Spleen (tissue), 11 donors: ENCODE results near the gene MISP. TPM values are rescaled to one million over a fixed set of nuclear protein-coding genes. Genes with fewer than 3 reads are reported as not detected.
A peak's percentile ranks its signal among the peaks of the same experiment; 100 is the strongest.

Source experiments
- DNase-seq: peaks from one replicate; pipeline ENCODE4 v3.0.0-alpha.2; 2020
- H3K27ac ChIP-seq, 8 donors: fragments of 200-600 bp; sonication (generic) in 7 of 8; 1 replicate in 4 of 8; 2 replicates in 4 of 8; pipeline versions ENCODE4 v1.5.0 to v1.8.0; 2016 to 2021; ENCODE audit warnings: inconsistent platforms in 4 of 8, mild to moderate bottlenecking in 4 of 8, moderate library complexity in 1 of 8
- H3K27me3 ChIP-seq, 7 donors: fragments of 200-600 bp; sonication (generic) in 6 of 7; replicated peaks in 1 of 7; 1 replicate in 4 of 7; 2 replicates in 3 of 7; pipeline versions ENCODE4 v1.5.0 to v1.8.0; 2016 to 2021; ENCODE audit warnings: inconsistent platforms in 3 of 7, mild to moderate bottlenecking in 1 of 7
- H3K36me3 ChIP-seq, 6 donors: fragments of 200-600 bp; sonication (generic) in 5 of 6; 1 replicate in 4 of 6; 2 replicates in 2 of 6; pipeline versions ENCODE4 v1.5.0 to v1.8.0; 2016 to 2021; ENCODE audit warnings: inconsistent platforms in 2 of 6
- H3K4me1 ChIP-seq, 6 donors: fragments of 200-600 bp; sonication (generic) in 5 of 6; 1 replicate in 3 of 6; 2 replicates in 3 of 6; pipeline versions ENCODE4 v1.5.0 to v1.8.0; 2016 to 2021; ENCODE audit warnings: inconsistent platforms in 3 of 6
- H3K4me3 ChIP-seq, 8 donors: fragments of 200-600 bp; sonication (generic) in 7 of 8; 1 replicate in 4 of 8; 2 replicates in 4 of 8; pipeline versions ENCODE4 v1.5.0 to v1.8.0; 2016 to 2021; ENCODE audit warnings: inconsistent platforms in 4 of 8, mild to moderate bottlenecking in 4 of 8, moderate library complexity in 2 of 8
- H3K9me3 ChIP-seq, 8 donors: fragments of 200-600 bp; sonication (generic) in 7 of 8; 1 replicate in 4 of 8; 2 replicates in 4 of 8; pipeline versions ENCODE4 v1.5.0 to v1.8.0; 2016 to 2021; ENCODE audit warnings: inconsistent platforms in 4 of 8
- POLR2A ChIP-seq, 3 donors: fragments of 450-650 bp; IDR thresholded peaks; one replicate each; pipeline ENCODE4 v1.5.1; 2017; ENCODE audit warnings: antibody characterized with exemption in 3 of 3, mild to moderate bottlenecking in 1 of 3
- POLR2AphosphoS5 ChIP-seq, 3 donors: sonication (generic); formaldehyde crosslinking; IDR thresholded peaks; one replicate each; pipeline ENCODE4 v1.5.1; 2017; ENCODE audit warnings: antibody characterized with exemption in 3 of 3
- WGBS, 5 donors: extraction: QIAGEN DNeasy Blood & Tissue Kit in 3 of 5; methylation state at CpG; one replicate each; pipeline versions ENCODE4 v1.1.5 to v1.1.7; 2013 to 2018; 5-methylcytosine and 5-hydroxymethylcytosine counted together
- intact Hi-C: fragments of 100-400 bp; cut with DNase I; formaldehyde crosslinking; loops from one replicate; pipeline ENCODE4 v1.15.0; 2023; ENCODE audit warnings: low total_unique reads
- polyA plus RNA-seq, 3 donors: library from polyadenylated mRNA; stranded (reverse); fragments of 200-250 nt; gene quantifications; one replicate each; pipeline ENCODE4 v1.2.1, GENCODE V29; 2013
- total RNA-seq, 7 donors: library from RNA; depleted of rRNA in 3 of 7; stranded (reverse); fragments of >200 nt in 3 of 7; fragmentation: NEBNext Ultra II Directional in 4 of 7; extraction: Animal tissue kit (Norgen Biotek cat#: 25700) in 4 of 7; gene quantifications; one replicate each; pipeline versions ENCODE4 v1.1.0 to v1.2.1, GENCODE V29; 2016 to 2021
- TF ChIP-seq, protein P1 (sequence below), 11 experiments: fragments of 200-600 bp in 7 of 11; fragments of 450-650 bp in 4 of 11; sonication (generic) in 4 of 11; IDR thresholded peaks in 8 of 11; conservative IDR thresholded peaks in 3 of 11; 1 replicate in 7 of 11; 2 replicates in 4 of 11; pipeline versions ENCODE4 v1.4.0 to v1.8.0; 2016 to 2021; ENCODE audit warnings: antibody characterized with exemption in 11 of 11, inconsistent platforms in 4 of 11, mild to moderate bottlenecking in 1 of 11
- donor health status: healthy with polysubstance abuse.
- donor health status: DM: no; HTN: no; CAD: no; lungs with moderate emphysema.
- donor health status: DM: no; HTN: no; CAD: no.
- donor health status: Bipolar disorder and iron deficiency.
- donor health status: healthy.
- donor health status: DM: no; HTN: no; CAD: no.
- donor health status: DM: yes; HTN: yes; CAD: no.

Gene MISP
- total and polyA plus RNA-seq, 10 donors = 0.13 TPM; not detected in 9

DNA sequence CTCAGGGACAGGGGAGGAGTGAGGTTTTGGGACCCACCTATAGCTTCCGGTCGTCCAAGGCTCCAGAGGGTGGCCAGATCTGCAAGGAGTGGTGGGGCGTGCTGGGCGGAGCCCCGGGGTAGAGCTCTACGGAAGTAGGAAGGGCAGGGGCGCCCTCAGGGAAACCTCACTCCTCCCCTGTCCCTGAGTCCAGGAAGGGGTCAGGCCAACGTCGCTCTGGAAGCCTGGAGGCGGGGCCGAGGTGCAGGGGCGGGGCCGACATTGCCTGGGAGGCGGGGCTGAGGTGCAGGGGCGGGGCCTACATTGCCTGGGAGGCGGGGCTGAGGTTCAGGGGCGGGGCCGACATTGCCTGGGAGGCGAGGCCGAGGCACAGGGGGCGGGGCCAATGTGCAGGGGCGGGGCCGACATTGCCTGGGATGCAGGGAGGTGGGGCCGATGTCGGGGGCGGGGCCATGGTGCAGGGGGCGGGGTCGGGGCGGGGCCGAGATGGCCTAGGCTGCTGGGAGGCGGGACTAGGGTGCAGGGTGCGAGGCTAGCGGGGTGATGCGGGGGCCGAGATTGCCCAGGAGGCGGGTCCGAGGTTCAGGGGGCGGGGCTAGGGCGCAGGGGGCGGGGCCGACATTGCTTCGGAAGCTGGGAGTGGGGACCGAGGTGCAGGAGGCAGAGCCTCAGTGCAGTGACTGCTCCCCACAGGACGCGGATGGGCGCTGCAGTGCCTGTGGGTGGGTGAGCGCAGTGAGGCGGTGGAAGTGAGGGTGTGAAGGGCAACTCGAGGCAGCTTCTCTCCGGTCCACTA, 47.1 kb upstream of the MISP start:
- Histone ChIP-seq H3K27ac (peak overlapping the region; percentile 36 to 84 (median 73)), H3K4me3 (peak overlapping the region in 6 of 8 donors; percentile 6 to 59 (median 34)), H3K9me3 (peaks cover 0 to 8% (median 0%) of the 10 kb centered on the region in 8 donors), H3K36me3 (no peaks in the 10 kb centered on the region), H3K27me3 (peaks cover 0 to 79% (median 6%) of the 10 kb centered on the region in 7 donors), H3K4me1 (peaks cover 3 to 51% (median 26%) of the 10 kb centered on the region in 6 donors)
- TF ChIP-seq, protein P1, sequence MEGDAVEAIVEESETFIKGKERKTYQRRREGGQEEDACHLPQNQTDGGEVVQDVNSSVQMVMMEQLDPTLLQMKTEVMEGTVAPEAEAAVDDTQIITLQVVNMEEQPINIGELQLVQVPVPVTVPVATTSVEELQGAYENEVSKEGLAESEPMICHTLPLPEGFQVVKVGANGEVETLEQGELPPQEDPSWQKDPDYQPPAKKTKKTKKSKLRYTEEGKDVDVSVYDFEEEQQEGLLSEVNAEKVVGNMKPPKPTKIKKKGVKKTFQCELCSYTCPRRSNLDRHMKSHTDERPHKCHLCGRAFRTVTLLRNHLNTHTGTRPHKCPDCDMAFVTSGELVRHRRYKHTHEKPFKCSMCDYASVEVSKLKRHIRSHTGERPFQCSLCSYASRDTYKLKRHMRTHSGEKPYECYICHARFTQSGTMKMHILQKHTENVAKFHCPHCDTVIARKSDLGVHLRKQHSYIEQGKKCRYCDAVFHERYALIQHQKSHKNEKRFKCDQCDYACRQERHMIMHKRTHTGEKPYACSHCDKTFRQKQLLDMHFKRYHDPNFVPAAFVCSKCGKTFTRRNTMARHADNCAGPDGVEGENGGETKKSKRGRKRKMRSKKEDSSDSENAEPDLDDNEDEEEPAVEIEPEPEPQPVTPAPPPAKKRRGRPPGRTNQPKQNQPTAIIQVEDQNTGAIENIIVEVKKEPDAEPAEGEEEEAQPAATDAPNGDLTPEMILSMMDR (IDR thresholded peaks at IDR 0.05 in 8 of 11, conservative IDR thresholded peaks at IDR 0.05 in 3 of 11) = peak in 1 of 11 experiments; percentile 11
- TF ChIP-seq POLR2AphosphoS5 (IDR thresholded peaks at IDR 0.05) (peak; percentile 75 to 92 (median 85)), POLR2A (IDR thresholded peaks at IDR 0.05) (peak in 1 of 3 donors; percentile 47)
- intact Hi-C loops = no loop called here
- WGBS, 5 donors = 3 to 7% (median 4%) methylated on average over 14 to 50 of the region's 50 CpGs
- DNase-seq = peak; percentile 92

DNA sequence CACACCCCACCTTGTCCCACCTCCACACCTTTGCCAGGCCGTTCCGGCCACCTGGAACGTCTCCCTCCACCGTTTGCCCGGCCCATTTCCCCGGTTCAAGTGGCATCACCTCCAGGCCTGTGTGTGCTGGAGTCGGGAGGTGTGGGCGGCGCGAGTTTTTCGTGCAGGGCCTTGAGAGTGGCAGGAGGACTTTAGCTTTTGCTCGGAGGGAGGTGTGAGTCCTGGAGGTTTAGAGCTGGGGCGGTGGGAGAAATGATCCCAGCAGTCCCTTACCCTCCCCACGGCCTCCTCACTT, 46.5 kb upstream of the MISP start:
- peak overlapping the region in 5 of 8 donors; percentile 27 to 84 (median 50) for H3K27ac ChIP-seq
- WGBS, 5 donors = 14 to 16% (median 15%) methylated on average over 14 of the region's 14 CpGs
- H3K9me3 ChIP-seq = peaks cover 0 to 8% (median 0%) of the 10 kb centered on the region in 8 donors
- no peak for DNase-seq
- H3K4me3 ChIP-seq = peak overlapping the region in 4 of 8 donors; percentile 14 to 59 (median 36)
- intact Hi-C loops = no loop called here
- H3K4me1 ChIP-seq = peaks cover 3 to 49% (median 26%) of the 10 kb centered on the region in 6 donors
- TF ChIP-seq, protein P1 (IDR thresholded peaks at IDR 0.05 in 8 of 11, conservative IDR thresholded peaks at IDR 0.05 in 3 of 11) = no peak
- H3K36me3 ChIP-seq = no peaks in the 10 kb centered on the region
- H3K27me3 ChIP-seq = peaks cover 0 to 79% (median 10%) of the 10 kb centered on the region in 7 donors

DNA sequence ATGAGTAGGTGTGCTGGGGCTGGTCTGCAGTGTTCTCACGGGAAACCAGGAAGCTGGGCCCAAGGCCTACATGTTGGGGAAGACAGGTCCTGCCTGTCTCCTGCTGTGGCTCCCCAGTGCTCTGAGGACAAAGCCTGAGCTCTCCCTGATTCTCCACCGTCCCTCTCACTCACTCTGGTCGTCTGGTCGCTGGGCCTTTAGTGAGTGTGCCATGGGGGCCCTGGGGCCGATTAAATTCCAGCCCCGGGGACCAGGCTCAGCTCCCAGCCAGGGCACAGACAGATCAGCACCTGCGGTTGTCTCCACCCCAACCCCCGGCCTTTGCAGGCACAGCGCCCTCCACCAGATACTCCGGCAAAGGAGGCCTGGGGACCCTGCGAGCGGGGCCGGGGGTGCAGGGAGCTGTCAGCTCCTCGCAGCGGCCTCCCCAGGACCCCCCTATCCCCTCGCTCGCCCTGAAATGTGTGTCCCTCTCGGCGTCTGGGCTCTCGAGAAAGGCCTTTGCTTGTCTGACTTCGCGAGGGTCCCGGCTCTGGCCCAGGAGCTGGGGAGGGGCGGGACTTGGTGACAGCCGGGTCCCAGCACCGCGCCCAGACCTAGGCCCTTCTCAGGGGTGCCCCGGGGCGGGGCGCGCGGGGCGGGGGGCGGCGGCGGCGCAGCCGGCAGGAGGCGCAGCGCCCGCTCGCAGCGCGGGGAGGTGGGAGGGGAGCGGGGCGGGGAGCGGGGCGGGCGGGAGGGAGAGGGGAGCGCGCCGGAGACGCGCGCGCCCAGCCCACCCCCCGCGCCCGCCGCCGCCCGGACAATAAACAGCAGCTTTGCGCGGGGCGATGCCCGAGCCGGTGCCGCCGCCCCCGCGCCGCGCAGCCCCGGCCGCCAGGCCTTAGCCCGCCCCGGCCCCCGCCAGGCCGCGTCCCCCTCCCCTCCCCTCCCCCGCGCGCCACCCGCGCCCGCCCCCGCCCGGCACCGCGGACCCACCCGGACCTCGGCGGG, 42.5 kb upstream of the MISP start, which contains the start of gene PALM:
Gene PALM (plus strand): TSS at position 782 of the 990 bp plus-strand sequence. CDS start 212 bp downstream, outside the sequence.
- H3K36me3 ChIP-seq = no peaks in the 10 kb centered on the region
- peak within 1 kb of the TSS; percentile 29 to 74 (median 46) for H3K4me3 ChIP-seq
- no peak for DNase-seq
- WGBS, 5 donors = 16 to 54% (median 33%) methylated on average over 13 to 58 of the region's 93 CpGs
- no peak for TF ChIP-seq POLR2A (IDR thresholded peaks at IDR 0.05)
- TF ChIP-seq, protein P1 (IDR thresholded peaks at IDR 0.05 in 8 of 11, conservative IDR thresholded peaks at IDR 0.05 in 3 of 11) = peak in 6 of 11 experiments; percentile 5 to 43 (median 33)
- intact Hi-C loops = no loop called here
- H3K9me3 ChIP-seq = peaks cover 0 to 8% (median 0%) of the 10 kb centered on the region in 8 donors
- H3K4me1 ChIP-seq = peaks cover 3 to 48% (median 24%) of the 10 kb centered on the region in 6 donors
- peaks cover 0 to 63% (median 21%) of the 10 kb centered on the region in 7 donors for H3K27me3 ChIP-seq
- peak within 1 kb of the TSS; percentile 29 to 83 (median 70) for H3K27ac ChIP-seq
